HepG2 (cell line): ENCODE data around the gene FKBP5. TPM values are rescaled to one million over a fixed set of nuclear protein-coding genes. Genes with fewer than 3 reads are reported as not detected.
A peak's percentile ranks its signal among the peaks of the same experiment; 100 is the strongest.

Source experiments
- DR1 ChIP-seq: sonication (generic); formaldehyde crosslinking; IDR thresholded peaks from 2 replicates; pipeline ENCODE4 v1.8.0; 2021; ENCODE audit warnings: mild to moderate bottlenecking, missing genetic modification reagents, inconsistent platforms
- PCBP1 ChIP-seq: fragments of 200-400 bp; formaldehyde crosslinking; IDR thresholded peaks from 2 replicates; pipeline ENCODE4 v1.6.1; 2017; ENCODE audit warnings: mild to moderate bottlenecking, low read depth, low read length, borderline replicate concordance
- TEAD2 ChIP-seq: sonication (generic); formaldehyde crosslinking; IDR thresholded peaks from 2 replicates; pipeline ENCODE4 v1.9.0; 2021; ENCODE audit warnings: missing genetic modification reagents
- TOE1 ChIP-seq: sonication (generic); formaldehyde crosslinking; IDR thresholded peaks from 2 replicates; pipeline ENCODE4 v1.4.0; 2020; ENCODE audit warnings: mild to moderate bottlenecking, missing genetic modification reagents
- ZFP36L2 ChIP-seq: sonication (generic); formaldehyde crosslinking; IDR thresholded peaks from 2 replicates; pipeline ENCODE4 v1.4.0; 2020; ENCODE audit warnings: missing genetic modification reagents
- ZFP91 ChIP-seq: sonication (generic); formaldehyde crosslinking; IDR thresholded peaks from 2 replicates; pipeline ENCODE4 v1.9.0; 2022; ENCODE audit warnings: missing genetic modification reagents, mild to moderate bottlenecking, borderline replicate concordance
- ZNF224 ChIP-seq: sonication (generic); formaldehyde crosslinking; IDR thresholded peaks from 2 replicates; pipeline ENCODE4 v1.5.0; 2020; ENCODE audit warnings: mild to moderate bottlenecking, missing genetic modification reagents
- ZNF678 ChIP-seq: sonication (generic); formaldehyde crosslinking; IDR thresholded peaks from 2 replicates; pipeline ENCODE4 v1.4.0; 2020; ENCODE audit warnings: mild to moderate bottlenecking, missing genetic modification reagents
- polyA plus RNA-seq, 8 experiments: library from polyadenylated mRNA; depleted of rRNA in 3 of 8; stranded (reverse) in 7 of 8; unstranded in 1 of 8; fragments of >200 nt; fragmentation: Illumina TruSeq in 4 of 8; extraction: Trizol in 4 of 8; gene quantifications; 2 replicates each; pipeline versions ENCODE4 v1.2.1 to v1.2.3, GENCODE V29; 2011 to 2016; ENCODE audit warnings: low read depth in 4 of 8, missing spikeins in 1 of 8, mixed read lengths in 1 of 8; ENCODE audit not compliant: insufficient read depth in 1 of 8
- total RNA-seq, 5 experiments: library from RNA; depleted of rRNA; stranded (reverse); fragments of >200 nt; fragmentation: Illumina TruSeq; extraction: Trizol; gene quantifications; 2 replicates each; pipeline ENCODE4 v1.2.3, GENCODE V29; 2016; ENCODE audit warnings: low read depth in 1 of 5
- TF ChIP-seq, protein P1 (sequence below): sonication (generic); formaldehyde crosslinking; conservative IDR thresholded peaks from 2 replicates; pipeline ENCODE4 v1.4.0; 2020; ENCODE audit warnings: missing genetic modification reagents
- TF ChIP-seq, protein P2 (sequence below): sonication (generic); formaldehyde crosslinking; IDR thresholded peaks from 2 replicates; pipeline ENCODE4 v1.5.1; 2020; ENCODE audit warnings: missing genetic modification reagents, mild to moderate bottlenecking, borderline replicate concordance
- TF ChIP-seq, protein P3 (sequence below): sonication (generic); formaldehyde crosslinking; IDR thresholded peaks from 2 replicates; pipeline ENCODE4 v1.8.0; 2022; ENCODE audit warnings: mild to moderate bottlenecking, missing genetic modification reagents; ENCODE audit not compliant: insufficient replicate concordance
- TF ChIP-seq, protein P4 (sequence below): sonication (generic); formaldehyde crosslinking; IDR thresholded peaks from 2 replicates; pipeline ENCODE4 v1.5.0; 2020; ENCODE audit warnings: missing genetic modification reagents
- TF ChIP-seq, protein P5 (sequence below): sonication (generic); formaldehyde crosslinking; conservative IDR thresholded peaks from 2 replicates; pipeline ENCODE4 v1.5.0; 2020; ENCODE audit warnings: missing genetic modification reagents
- TF ChIP-seq, protein P6 (sequence below): IDR thresholded peaks from 2 replicates; pipeline ENCODE4 v1.6.1; 2016; ENCODE audit warnings: low read depth, control low read depth

FKBP5 gene
- total and polyA plus RNA-seq, 2 of the 13 experiments (the other 11 are each of a cell fraction or from before 2014, with no cell fraction given), result 8.0 to 17.4 TPM

- TF ChIP-seq, protein P1, sequence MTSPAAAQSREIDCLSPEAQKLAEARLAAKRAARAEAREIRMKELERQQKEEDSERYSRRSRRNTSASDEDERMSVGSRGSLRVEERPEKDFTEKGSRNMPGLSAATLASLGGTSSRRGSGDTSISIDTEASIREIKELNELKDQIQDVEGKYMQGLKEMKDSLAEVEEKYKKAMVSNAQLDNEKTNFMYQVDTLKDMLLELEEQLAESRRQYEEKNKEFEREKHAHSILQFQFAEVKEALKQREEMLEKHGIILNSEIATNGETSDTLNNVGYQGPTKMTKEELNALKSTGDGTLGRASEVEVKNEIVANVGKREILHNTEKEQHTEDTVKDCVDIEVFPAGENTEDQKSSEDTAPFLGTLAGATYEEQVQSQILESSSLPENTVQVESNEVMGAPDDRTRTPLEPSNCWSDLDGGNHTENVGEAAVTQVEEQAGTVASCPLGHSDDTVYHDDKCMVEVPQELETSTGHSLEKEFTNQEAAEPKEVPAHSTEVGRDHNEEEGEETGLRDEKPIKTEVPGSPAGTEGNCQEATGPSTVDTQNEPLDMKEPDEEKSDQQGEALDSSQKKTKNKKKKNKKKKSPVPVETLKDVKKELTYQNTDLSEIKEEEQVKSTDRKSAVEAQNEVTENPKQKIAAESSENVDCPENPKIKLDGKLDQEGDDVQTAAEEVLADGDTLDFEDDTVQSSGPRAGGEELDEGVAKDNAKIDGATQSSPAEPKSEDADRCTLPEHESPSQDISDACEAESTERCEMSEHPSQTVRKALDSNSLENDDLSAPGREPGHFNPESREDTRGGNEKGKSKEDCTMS (CRISPR knock-in tag), result no peak
- TF ChIP-seq, protein P2, sequence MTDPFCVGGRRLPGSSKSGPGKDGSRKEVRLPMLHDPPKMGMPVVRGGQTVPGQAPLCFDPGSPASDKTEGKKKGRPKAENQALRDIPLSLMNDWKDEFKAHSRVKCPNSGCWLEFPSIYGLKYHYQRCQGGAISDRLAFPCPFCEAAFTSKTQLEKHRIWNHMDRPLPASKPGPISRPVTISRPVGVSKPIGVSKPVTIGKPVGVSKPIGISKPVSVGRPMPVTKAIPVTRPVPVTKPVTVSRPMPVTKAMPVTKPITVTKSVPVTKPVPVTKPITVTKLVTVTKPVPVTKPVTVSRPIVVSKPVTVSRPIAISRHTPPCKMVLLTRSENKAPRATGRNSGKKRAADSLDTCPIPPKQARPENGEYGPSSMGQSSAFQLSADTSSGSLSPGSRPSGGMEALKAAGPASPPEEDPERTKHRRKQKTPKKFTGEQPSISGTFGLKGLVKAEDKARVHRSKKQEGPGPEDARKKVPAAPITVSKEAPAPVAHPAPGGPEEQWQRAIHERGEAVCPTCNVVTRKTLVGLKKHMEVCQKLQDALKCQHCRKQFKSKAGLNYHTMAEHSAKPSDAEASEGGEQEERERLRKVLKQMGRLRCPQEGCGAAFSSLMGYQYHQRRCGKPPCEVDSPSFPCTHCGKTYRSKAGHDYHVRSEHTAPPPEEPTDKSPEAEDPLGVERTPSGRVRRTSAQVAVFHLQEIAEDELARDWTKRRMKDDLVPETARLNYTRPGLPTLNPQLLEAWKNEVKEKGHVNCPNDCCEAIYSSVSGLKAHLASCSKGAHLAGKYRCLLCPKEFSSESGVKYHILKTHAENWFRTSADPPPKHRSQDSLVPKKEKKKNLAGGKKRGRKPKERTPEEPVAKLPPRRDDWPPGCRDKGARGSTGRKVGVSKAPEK (CRISPR knock-in tag), result no peak
- TF ChIP-seq ZNF678 (CRISPR knock-in tag) (no peak), DR1 (CRISPR knock-in tag) (no peak), PCBP1 (no peak), TOE1 (CRISPR knock-in tag) (no peak), ZFP36L2 (CRISPR knock-in tag) (no peak), ZFP91 (peak; percentile 77; the same call in 1 of the 2 replicates), TEAD2 (CRISPR knock-in tag) (no peak), ZNF224 (CRISPR knock-in tag) (no peak)
- TF ChIP-seq, protein P3, sequence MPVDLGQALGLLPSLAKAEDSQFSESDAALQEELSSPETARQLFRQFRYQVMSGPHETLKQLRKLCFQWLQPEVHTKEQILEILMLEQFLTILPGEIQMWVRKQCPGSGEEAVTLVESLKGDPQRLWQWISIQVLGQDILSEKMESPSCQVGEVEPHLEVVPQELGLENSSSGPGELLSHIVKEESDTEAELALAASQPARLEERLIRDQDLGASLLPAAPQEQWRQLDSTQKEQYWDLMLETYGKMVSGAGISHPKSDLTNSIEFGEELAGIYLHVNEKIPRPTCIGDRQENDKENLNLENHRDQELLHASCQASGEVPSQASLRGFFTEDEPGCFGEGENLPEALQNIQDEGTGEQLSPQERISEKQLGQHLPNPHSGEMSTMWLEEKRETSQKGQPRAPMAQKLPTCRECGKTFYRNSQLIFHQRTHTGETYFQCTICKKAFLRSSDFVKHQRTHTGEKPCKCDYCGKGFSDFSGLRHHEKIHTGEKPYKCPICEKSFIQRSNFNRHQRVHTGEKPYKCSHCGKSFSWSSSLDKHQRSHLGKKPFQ, result no peak
- TF ChIP-seq, protein P4, sequence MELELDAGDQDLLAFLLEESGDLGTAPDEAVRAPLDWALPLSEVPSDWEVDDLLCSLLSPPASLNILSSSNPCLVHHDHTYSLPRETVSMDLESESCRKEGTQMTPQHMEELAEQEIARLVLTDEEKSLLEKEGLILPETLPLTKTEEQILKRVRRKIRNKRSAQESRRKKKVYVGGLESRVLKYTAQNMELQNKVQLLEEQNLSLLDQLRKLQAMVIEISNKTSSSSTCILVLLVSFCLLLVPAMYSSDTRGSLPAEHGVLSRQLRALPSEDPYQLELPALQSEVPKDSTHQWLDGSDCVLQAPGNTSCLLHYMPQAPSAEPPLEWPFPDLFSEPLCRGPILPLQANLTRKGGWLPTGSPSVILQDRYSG (CRISPR knock-in tag), result no peak
- TF ChIP-seq, protein P5, sequence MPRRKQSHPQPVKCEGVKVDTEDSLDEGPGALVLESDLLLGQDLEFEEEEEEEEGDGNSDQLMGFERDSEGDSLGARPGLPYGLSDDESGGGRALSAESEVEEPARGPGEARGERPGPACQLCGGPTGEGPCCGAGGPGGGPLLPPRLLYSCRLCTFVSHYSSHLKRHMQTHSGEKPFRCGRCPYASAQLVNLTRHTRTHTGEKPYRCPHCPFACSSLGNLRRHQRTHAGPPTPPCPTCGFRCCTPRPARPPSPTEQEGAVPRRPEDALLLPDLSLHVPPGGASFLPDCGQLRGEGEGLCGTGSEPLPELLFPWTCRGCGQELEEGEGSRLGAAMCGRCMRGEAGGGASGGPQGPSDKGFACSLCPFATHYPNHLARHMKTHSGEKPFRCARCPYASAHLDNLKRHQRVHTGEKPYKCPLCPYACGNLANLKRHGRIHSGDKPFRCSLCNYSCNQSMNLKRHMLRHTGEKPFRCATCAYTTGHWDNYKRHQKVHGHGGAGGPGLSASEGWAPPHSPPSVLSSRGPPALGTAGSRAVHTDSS (CRISPR knock-in tag), result no peak
- TF ChIP-seq, protein P6, sequence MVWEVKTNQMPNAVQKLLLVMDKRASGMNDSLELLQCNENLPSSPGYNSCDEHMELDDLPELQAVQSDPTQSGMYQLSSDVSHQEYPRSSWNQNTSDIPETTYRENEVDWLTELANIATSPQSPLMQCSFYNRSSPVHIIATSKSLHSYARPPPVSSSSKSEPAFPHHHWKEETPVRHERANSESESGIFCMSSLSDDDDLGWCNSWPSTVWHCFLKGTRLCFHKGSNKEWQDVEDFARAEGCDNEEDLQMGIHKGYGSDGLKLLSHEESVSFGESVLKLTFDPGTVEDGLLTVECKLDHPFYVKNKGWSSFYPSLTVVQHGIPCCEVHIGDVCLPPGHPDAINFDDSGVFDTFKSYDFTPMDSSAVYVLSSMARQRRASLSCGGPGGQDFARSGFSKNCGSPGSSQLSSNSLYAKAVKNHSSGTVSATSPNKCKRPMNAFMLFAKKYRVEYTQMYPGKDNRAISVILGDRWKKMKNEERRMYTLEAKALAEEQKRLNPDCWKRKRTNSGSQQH (CRISPR knock-in tag), result no peak
Observed at GRCh38 chr6:35687658-35688604, 784 bp downstream of the FKBP5 start (continued).
